Measurements from ENCODE around the gene SETD2.
"Not testable (repeated sequence)": the region's sequence is repeated elsewhere in the genome, so short reads cannot be mapped to it uniquely, and the experiment has no call there.

Gene SETD2

GRCh38 chr3:47070770-47071169 lies 93.1 kb downstream of the SETD2 start:
- H3K4me3 ChIP-seq = no peak overlapping the region
- no peak for DNase-seq
- peaks cover 17 to 46% (median 26%) of the 10 kb centered on the region in 3 donors for H3K36me3 ChIP-seq
- H3K27ac ChIP-seq = no peak overlapping the region
- no peaks in the 10 kb centered on the region for H3K4me1 ChIP-seq
- intact Hi-C loops (cut with DNase I; ENCODE audit: low total_unique reads) = no loop called here
- H3K9me3 ChIP-seq = no peaks in the 10 kb centered on the region
- no peak for TF ChIP-seq CTCF (IDR thresholded peaks at IDR 0.05)
- no peaks in the 10 kb centered on the region for H3K27me3 ChIP-seq

DNA sequence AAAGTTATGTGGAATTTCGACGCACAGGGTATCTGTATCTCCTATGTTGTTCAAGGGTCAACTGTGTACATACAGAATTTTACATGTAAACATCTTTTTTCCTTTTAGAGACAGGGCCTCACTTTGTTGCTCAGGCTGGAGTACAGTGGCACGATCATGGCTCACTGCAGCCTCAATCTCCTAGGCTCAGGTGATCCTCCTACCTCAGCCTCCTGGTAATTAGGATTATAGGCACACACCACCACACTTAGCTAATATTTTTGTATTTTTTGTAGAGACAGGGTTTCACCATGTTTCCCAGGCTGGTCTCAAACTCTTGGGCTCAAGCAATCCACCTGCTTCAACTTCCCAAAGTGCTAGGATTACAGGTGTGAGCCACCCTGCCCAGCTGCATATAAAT lies 97.7 kb downstream of the SETD2 start:
- H3K36me3 ChIP-seq = peaks cover 20 to 37% (median 23%) of the 10 kb centered on the region in 3 donors
- H3K4me3 ChIP-seq; intact Hi-C loops (cut with DNase I; ENCODE audit: low total_unique reads); H3K27me3 ChIP-seq; H3K4me1 ChIP-seq; H3K27ac ChIP-seq; DNase-seq; H3K9me3 ChIP-seq: not testable (repeated sequence)

DNA sequence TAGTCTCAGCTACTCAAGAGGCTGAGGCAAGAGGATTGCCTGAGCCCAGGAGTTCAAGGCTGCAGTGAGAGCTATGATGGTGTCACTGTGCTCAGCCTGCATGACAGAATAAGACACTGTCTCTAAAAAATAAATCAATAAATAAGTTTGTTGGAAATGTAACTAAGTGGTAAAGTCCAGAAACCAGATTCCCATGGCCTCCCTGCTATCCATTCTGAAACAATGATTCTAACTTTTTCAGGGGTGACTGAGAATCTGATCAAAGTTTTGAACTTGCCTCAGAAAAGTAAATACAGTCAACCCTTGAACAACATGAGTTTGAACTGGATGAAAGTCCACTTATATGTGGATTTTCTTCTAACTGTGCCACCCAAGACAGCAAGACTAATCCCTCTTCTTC lies 98.2 kb downstream of the SETD2 start:
- H3K27me3 ChIP-seq = no peaks in the 10 kb centered on the region
- H3K36me3 ChIP-seq = peaks cover 20 to 38% (median 21%) of the 10 kb centered on the region in 3 donors
- H3K27ac ChIP-seq = no peak overlapping the region
- H3K4me3 ChIP-seq = no peak overlapping the region
- DNase-seq = no peak
- H3K9me3 ChIP-seq = no peaks in the 10 kb centered on the region
- no peak for TF ChIP-seq CTCF (IDR thresholded peaks at IDR 0.05)
- intact Hi-C loops (cut with DNase I; ENCODE audit: low total_unique reads) = no loop called here
- no peaks in the 10 kb centered on the region for H3K4me1 ChIP-seq

- Histone ChIP-seq H3K4me3 (no peak overlapping the region), H3K4me1 (no peaks in the 10 kb centered on the region), H3K27ac (no peak overlapping the region), H3K27me3 (no peaks in the 10 kb centered on the region), H3K9me3 (no peaks in the 10 kb centered on the region), H3K36me3 (peaks cover 15 to 37% (median 20%) of the 10 kb centered on the region in 3 donors)
- intact Hi-C loops (cut with DNase I; ENCODE audit: low total_unique reads) = no loop called here
- no peak for TF ChIP-seq CTCF (IDR thresholded peaks at IDR 0.05)
- no peak for DNase-seq
Measured at GRCh38 chr3:47065058-47065457, 98.9 kb downstream of the SETD2 start.

DNA sequence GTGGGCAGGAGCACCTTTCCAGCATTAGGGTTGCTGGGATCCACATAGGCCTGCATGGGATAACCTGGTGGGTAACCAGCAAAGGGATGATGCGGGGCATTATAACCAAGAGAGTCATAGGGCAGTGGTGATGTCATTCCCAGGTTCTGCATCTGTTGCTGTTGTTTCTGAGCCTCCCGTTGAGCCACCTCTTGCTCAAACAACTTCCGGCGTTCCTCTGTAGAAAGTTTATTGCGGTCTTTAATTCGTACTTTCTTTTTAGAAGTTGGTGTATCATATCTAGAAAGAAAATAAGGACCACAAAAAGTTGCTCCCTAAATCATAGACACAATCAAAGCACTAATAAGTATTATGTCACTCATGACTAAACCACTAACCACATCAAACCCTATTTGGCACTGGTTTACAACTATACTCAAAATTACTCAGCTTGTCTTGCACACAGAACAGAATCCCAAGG lies 106.7 kb downstream of the SETD2 start:
- Histone ChIP-seq H3K4me3 (no peak overlapping the region), H3K9me3 (no peaks in the 10 kb centered on the region), H3K36me3 (peaks cover 7 to 34% (median 32%) of the 10 kb centered on the region in 3 donors), H3K27ac (no peak overlapping the region), H3K27me3 (no peaks in the 10 kb centered on the region), H3K4me1 (peaks cover 0 to 17% (median 2%) of the 10 kb centered on the region in 4 donors)
- no peak for DNase-seq
- no peak for TF ChIP-seq CTCF (IDR thresholded peaks at IDR 0.05)
- intact Hi-C loops (cut with DNase I; ENCODE audit: low total_unique reads) = no loop called here

- Histone ChIP-seq H3K27me3 (no peaks in the 10 kb centered on the region), H3K27ac (no peak overlapping the region), H3K4me1 (peaks cover 0 to 17% (median 2%) of the 10 kb centered on the region in 4 donors), H3K36me3 (peaks cover 7 to 35% (median 33%) of the 10 kb centered on the region in 3 donors), H3K4me3 (no peak overlapping the region), H3K9me3 (no peaks in the 10 kb centered on the region)
- intact Hi-C loops (cut with DNase I; ENCODE audit: low total_unique reads) = no loop called here
- TF ChIP-seq CTCF (IDR thresholded peaks at IDR 0.05) = no peak
- no peak for DNase-seq
Measured at GRCh38 chr3:47056705-47057104, 107.2 kb downstream of the SETD2 start.
